ENCODE measurements around the gene ZNF625.
"Not testable (repeated sequence)": the region's sequence is repeated elsewhere in the genome, so short reads cannot be mapped to it uniquely, and the experiment has no call there.

ZNF625 gene

GRCh38 chr19:12137221-12137940, 19.2 kb downstream of the ZNF625 start:
- peak; percentile 26 for DNase-seq

- no peak for DNase-seq
Measured at GRCh38 chr19:12133069-12133468, 23.5 kb downstream of the ZNF625 start.

DNA sequence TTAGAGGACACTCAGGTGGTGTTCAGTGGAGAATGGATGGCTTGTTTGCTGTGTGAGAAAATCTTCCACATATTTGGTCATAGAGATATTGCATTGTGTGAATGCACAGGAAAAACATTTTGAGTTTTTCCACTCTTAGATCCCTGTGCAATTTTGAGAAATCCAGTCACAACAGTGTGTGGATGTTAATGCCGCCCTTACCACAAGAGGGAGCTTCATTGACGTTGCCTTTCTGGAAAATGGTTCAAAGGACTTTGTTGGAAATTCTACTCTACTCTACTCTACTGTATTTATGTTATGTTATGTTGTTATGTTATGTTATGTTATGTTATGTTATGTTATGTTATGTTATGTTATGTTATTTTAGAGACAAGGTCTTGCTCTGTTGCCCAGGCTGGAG, 29.8 kb downstream of the ZNF625 start:
- peak; percentile 26 for DNase-seq

DNA sequence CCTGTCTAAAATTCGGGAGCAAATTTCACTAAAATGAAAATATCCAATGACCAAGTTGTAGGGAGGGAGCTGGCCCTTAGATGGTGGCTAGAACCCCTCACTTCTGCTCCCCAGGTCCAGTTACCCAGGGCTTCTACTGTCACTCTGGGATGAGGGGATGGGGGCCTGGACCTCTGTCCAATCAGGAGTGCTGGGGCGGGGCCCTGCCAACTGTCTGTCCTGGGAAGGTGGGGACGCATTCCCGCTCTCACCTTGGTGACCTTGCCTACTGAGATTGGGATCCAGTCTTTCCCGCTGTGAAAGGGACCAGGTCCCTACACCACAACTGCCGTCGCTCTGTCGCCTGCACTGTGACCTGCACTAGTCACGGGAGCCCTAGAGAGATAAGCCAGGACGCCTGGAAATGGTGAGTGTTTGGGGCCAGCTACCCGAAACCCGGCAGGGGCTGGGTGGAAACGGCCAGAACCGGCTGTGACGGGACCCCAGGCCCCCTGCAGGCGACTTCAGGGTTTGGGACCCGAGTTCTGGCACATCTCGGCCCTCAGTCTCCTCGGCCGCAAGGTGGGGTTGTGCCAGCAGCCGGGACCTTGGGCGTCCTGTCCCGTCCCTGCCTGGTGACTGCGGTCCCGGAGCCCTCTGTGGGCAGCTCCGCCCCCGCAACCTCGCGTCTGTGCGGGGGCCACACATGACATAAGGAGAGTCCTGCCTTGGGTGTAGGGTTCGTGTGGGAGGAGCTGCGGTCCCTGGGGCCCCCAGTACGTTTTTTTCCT, 39.1 kb downstream of the ZNF625 start:
- DNase-seq: no peak

- no peak for DNase-seq
Measured at GRCh38 chr19:12113121-12113520, 43.4 kb downstream of the ZNF625 start.

- DNase-seq: no peak
Measured at GRCh38 chr19:12112701-12113100, 43.8 kb downstream of the ZNF625 start.

GRCh38 chr19:12111943-12112637, 44.4 kb downstream of the ZNF625 start:
- DNase-seq: no peak

- DNase-seq: no peak
Measured at GRCh38 chr19:12111176-12111575, 45.4 kb downstream of the ZNF625 start.

DNA sequence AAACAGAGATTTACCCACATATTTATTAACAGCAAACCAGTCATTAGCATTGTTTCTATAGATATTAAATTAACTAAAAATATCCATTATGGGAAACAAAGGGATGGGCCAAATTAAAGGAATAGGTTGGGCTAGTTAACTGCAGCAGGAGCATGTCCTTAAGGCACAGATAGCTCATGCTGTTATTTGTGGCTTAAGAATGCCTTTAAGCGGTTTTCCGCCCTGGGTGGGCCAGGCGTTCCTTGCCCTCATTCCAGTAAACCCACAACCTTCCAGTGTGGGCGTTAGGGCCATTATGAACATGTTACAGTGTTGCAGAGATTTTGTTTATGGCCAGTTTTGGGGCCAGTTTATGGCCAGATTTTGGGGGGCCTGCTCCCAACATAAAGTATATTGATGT, 52.6 kb downstream of the ZNF625 start:
- not testable (repeated sequence) for DNase-seq

- DNase-seq: peak; percentile 15
Measured at GRCh38 chr19:12098040-12098439, 58.5 kb downstream of the ZNF625 start.

DNA sequence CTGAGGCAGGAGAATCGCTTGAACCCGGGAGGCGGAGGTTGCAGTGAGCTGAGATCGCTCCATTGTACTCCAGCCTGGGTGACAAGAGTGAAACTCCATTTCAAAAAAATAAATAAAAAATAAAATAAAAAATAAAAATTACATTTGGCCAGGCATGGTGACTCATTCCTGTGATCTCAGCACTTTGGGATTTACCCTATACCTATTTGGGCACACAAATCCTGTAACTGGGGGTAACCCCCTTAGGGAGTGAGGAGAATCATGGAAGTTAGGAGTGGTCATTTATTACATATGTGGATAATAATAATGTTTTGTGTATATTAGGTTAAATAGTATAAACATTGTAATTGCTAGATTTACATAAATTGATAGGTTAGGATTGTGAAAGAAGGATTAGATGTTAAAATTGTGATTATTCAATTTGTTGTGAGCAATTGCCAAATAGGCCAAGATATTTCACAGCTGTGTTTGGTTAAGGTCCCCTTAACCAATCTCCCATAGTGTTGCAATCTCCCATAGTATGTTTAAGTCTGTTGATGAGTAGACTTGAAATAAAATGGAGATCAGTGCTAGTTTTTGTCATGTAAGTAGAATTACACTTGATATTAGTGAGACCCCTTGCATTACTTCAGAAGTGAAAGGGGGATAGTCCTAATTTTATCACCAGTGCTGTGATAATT, 61.3 kb downstream of the ZNF625 start:
- peak; percentile 1 for DNase-seq

Data from suppressor macrophage treated with lipopolysaccharide for 4 hours (primary cell).